ENCODE data around the gene CXADR.

Gene CXADR

DNA sequence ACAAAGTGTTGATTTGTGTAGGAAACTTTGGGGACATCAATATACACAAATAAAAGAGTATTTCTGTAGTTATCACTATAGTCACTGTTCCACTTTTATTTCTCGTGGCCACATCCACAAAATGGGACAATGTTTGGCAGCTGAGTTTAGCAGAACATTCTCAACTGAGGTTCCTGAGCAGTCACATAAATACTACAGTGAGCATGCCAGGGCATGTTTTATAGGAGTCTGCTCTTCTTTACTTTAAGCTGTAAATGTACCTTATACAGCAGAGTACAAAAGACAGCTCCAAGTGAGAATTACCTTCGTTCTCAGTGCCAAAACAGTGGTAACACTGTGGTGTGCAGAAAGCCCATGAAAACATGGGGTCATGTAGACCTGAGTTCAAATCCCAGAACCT, 94.8 kb downstream of the CXADR start:
- no peak for DNase-seq (ENCODE audit: low read depth)

GRCh38 chr21:17609681-17610080, 96.8 kb downstream of the CXADR start:
- DNase-seq (ENCODE audit: low read depth), result no peak

- DNase-seq (ENCODE audit: low read depth), result peak; percentile 24
Observed at GRCh38 chr21:17610911-17611310, 98.1 kb downstream of the CXADR start.

- peak; percentile 89 for DNase-seq (ENCODE audit: low read depth)
Observed at GRCh38 chr21:17611414-17612022, 98.7 kb downstream of the CXADR start.

GRCh38 chr21:17612023-17612564, 99.3 kb downstream of the CXADR start:
- DNase-seq (ENCODE audit: low read depth), result peak; percentile 48

- DNase-seq (ENCODE audit: low read depth), result peak; percentile 76
Observed at GRCh38 chr21:17612565-17613241, 99.9 kb downstream of the CXADR start, which contains the start of gene BTG3. Gene BTG3, minus strand, starts transcription at chr21:17612901. Its CDS starts 3,757 bp downstream, at chr21:17609144.

DNA sequence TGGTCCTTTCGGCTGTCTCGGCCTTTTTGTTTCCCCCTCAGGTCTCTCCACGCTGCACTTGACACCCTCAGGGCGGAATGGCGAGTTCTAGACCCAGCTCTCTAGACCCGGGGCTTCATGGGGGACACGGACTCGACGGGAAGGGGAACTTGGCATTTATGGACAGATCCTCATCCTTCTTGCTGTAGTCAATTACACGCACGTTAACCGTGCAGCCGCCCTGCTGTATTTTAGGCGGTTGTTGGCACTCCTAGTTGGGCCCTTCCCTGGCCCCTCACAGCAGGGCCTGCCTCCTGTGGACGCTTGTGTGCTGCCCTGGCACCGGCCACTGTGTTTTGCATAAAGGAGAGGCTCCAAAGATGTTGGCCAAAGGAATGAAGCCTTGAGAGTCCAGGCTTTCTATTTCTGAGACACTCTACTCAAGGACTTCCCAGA, 100.4 kb downstream of the CXADR start:
- peak; percentile 13 for DNase-seq (ENCODE audit: low read depth)

- no peak for DNase-seq (ENCODE audit: low read depth)
Observed at GRCh38 chr21:17616831-17617230, 104.0 kb downstream of the CXADR start.

DNA sequence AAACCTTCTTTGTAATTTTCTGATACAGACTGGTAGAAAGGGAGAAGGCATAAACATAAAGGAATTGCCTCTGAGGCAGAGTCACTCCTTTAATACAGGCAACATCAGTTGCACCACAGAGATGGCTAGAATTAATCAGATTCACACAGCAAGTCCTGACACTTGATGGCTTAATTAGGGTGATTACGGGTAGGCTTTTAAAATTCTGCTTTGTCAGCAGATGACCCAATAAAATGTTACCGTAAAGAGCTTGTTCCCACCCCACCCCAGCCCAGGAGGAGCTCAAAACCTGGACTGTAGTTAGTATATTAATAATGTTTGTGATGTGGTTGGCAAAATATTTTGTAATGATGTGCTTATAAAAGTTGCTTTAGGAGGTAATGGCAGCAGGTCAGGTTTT, 109.2 kb downstream of the CXADR start:
- DNase-seq (ENCODE audit: low read depth), result no peak

DNA sequence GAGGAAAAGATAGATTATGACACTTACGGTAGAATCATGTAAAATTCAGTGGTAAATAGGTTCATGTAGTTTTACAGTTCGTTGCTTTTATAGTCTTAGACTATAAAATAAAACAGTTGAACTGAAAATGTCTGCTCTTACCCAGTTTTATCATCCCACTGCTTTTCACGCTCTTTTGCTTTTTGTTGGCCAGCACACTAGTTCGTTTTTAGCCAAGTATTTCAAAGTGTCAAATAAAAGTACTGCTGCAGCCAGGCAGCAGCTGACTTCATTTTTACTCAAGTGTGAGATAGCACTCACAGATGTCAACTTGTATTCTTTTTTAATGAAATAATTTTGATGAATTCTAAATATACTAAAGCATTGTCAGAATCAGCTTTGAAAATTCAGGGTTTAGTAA, 118.4 kb downstream of the CXADR start:
- no peak for DNase-seq (ENCODE audit: low read depth)

- no peak for DNase-seq (ENCODE audit: low read depth)
Observed at GRCh38 chr21:17636711-17637110, 123.9 kb downstream of the CXADR start.

- no peak for DNase-seq (ENCODE audit: low read depth)
Observed at GRCh38 chr21:17640821-17641220, 128.0 kb downstream of the CXADR start.
